Measurements from ENCODE around the gene IMPDH1.

Gene IMPDH1

GRCh38 chr7:128357217-128357613 lies 52.6 kb downstream of the IMPDH1 start:
- DNase-seq, result no peak

GRCh38 chr7:128356546-128357216 lies 53.1 kb downstream of the IMPDH1 start:
- DNase-seq, result no peak

GRCh38 chr7:128353610-128354009 lies 56.2 kb downstream of the IMPDH1 start:
- no peak for DNase-seq

- DNase-seq, result peak; percentile 18
Observed at GRCh38 chr7:128353189-128353588, 56.6 kb downstream of the IMPDH1 start.

GRCh38 chr7:128352636-128353035 lies 57.1 kb downstream of the IMPDH1 start:
- DNase-seq, result no peak

- peak; percentile 84 for DNase-seq
Observed at GRCh38 chr7:128352153-128352537, 57.6 kb downstream of the IMPDH1 start.

GRCh38 chr7:128351296-128352152 lies 58.3 kb downstream of the IMPDH1 start:
- DNase-seq, result peak; percentile 33

- DNase-seq, result no peak
Observed at GRCh38 chr7:128350708-128351295, 59.0 kb downstream of the IMPDH1 start.

GRCh38 chr7:128349466-128349825 lies 60.3 kb downstream of the IMPDH1 start:
- DNase-seq, result no peak

GRCh38 chr7:128347647-128348097 lies 62.1 kb downstream of the IMPDH1 start:
- DNase-seq, result peak; percentile 83

- no peak for DNase-seq
Observed at GRCh38 chr7:128344431-128344774, 65.4 kb downstream of the IMPDH1 start.

GRCh38 chr7:128343554-128344430 lies 66.0 kb downstream of the IMPDH1 start, which contains the start of gene RBM28:
Gene RBM28, minus strand, starts transcription at chr7:128343908. Its CDS starts 115 bp downstream, at chr7:128343793.
- peak; percentile 98 for DNase-seq
